ENCODE measurements around the gene TPPP.

Gene TPPP

GRCh38 chr5:664343-664993 lies 28.7 kb downstream of the TPPP start:
- DNase-seq = no peak

- no peak for DNase-seq
These were observed 29.5 kb downstream of the TPPP start for GRCh38 chr5:663436-664342.

- DNase-seq = no peak
These were observed 30.3 kb downstream of the TPPP start for GRCh38 chr5:662751-663435.

GRCh38 chr5:661891-662750 lies 31.0 kb downstream of the TPPP start:
- DNase-seq = no peak

- no peak for DNase-seq
These were observed 32.6 kb downstream of the TPPP start for GRCh38 chr5:660491-661030.

- DNase-seq = no peak
These were observed 33.5 kb downstream of the TPPP start for GRCh38 chr5:659496-660263.

GRCh38 chr5:658103-658502 lies 35.0 kb downstream of the TPPP start:
- no peak for DNase-seq

- DNase-seq = no peak
These were observed 35.6 kb downstream of the TPPP start for GRCh38 chr5:657570-657969.

GRCh38 chr5:655406-655805 lies 37.7 kb downstream of the TPPP start:
- no peak for DNase-seq

- DNase-seq = no peak
These were observed 38.9 kb downstream of the TPPP start for GRCh38 chr5:654071-654778.

- no peak for DNase-seq
These were observed 40.3 kb downstream of the TPPP start for GRCh38 chr5:652773-653350.

- no peak for DNase-seq
These were observed 41.1 kb downstream of the TPPP start for GRCh38 chr5:652023-652515.

GRCh38 chr5:651296-652022 lies 41.7 kb downstream of the TPPP start:
- no peak for DNase-seq

GRCh38 chr5:647727-648126 lies 45.4 kb downstream of the TPPP start:
- DNase-seq = no peak

GRCh38 chr5:647311-647710 lies 45.8 kb downstream of the TPPP start:
- DNase-seq = no peak

- DNase-seq = no peak
These were observed 46.6 kb downstream of the TPPP start for GRCh38 chr5:646396-647201.

GRCh38 chr5:645421-645820 lies 47.7 kb downstream of the TPPP start:
- no peak for DNase-seq

- DNase-seq = no peak
These were observed 48.2 kb downstream of the TPPP start for GRCh38 chr5:644971-645370.

GRCh38 chr5:644509-644908 lies 48.6 kb downstream of the TPPP start:
- DNase-seq = no peak
